ENCODE data around the gene CSK. TPM values are rescaled to one million over a fixed set of nuclear protein-coding genes. Genes with fewer than 3 reads are reported as not detected.

Gene CSK
- total and polyA plus RNA-seq, 2 donors (not counting 1 experiment from before 2014, with no cell fraction given): 325 to 651 TPM

DNA sequence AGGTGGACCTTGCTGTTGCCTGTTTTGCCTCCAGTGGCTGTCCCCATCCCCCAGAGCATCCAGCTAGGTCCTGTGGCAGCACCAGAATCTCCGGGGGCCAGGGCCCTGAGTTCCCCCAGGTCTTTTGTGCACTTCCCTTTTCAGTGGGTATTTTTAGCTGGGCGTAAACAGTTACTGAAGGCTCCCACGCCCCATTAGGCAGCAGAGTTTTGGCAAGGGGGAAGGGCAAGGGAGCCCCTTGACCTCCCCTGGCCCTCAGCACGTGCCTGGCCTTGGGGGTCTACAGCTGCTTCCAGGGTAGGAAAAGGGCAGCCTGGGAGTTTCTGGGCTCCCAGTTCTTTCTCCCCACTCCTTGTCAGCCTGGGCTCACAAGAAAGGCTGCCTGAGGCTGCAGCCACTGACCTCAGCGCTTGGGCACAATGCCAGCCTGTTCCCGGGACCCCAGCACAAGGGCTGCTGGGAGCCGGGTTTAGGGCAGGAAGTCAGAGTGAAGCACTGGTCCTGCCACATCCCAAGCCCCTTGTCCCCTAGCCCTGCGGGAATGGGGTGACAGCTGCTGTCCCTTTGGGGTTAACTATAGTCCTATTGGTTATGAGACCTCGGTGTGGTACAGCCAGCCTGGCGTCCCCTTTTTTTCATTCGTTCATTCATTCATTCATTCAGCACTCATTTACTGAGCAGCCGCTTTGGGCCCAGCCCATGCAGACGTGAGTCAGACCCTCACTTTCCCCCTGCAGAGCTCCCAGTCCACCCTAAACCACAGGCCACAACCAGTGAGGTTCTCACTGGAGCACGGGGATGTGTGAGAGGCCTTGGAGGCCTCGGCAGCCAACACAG is 8.4 kb downstream of the CSK start:
- CTCF ChIA-PET: interaction anchor here (0.7 to 37.1 kb wide), 4 partner anchors 4 to 326 kb away, joined by 3 to 2548 read pairs (median 1332); partner anchors contain the start of genes CSK and LMAN1L
- Mint-ChIP-seq H3K4me3 (peak overlapping the region; percentile 93), H3K9me3 (ENCODE audit: insufficient read depth) (no peaks in the 10 kb centered on the region), H3K27me3 (no peaks in the 10 kb centered on the region), H3K27ac (peak overlapping the region; percentile 99), H3K4me1 (peaks cover 97% of the 10 kb centered on the region)
- intact Hi-C loops (cut with micrococcal nuclease): no loop called here
- Histone ChIP-seq H3K79me2 (ENCODE audit: control insufficient read depth, insufficient read depth, low read length) (peaks cover 82% of the 10 kb centered on the region), H2AFZ (ENCODE audit: insufficient read depth, low read depth, low read length, poor library complexity, severe bottlenecking) (no peak overlapping the region), H3K9me3 (ENCODE audit: control extremely low read depth in 1 of 3, control insufficient read depth in 2 of 3, insufficient read depth in 1 of 3, low read length in 2 of 3) (no peaks in the 10 kb centered on the region), H3K27me3 (replicated peaks in 1 of 4; ENCODE audit: control extremely low read depth in 1 of 4, control insufficient read depth in 3 of 4, insufficient read depth in 4 of 4, low read length in 3 of 4) (no peaks in the 10 kb centered on the region), H3K4me1 (ENCODE audit: control insufficient read depth in 2 of 2, insufficient read depth in 2 of 2, low read length in 2 of 2) (peaks cover 82 to 99% of the 10 kb centered on the region in 2 donors), H3K27ac (ENCODE audit: low read length in 2 of 2) (peak overlapping the region; percentile 90 to 93), H3K4me2 (replicated peaks; ENCODE audit: low read depth, low read length, poor library complexity, severe bottlenecking) (peak overlapping the region; percentile 91), H4K20me1 (ENCODE audit: control insufficient read depth, insufficient read depth, low read length, poor library complexity, severe bottlenecking) (peaks cover 57% of the 10 kb centered on the region), H3K36me3 (replicated peaks in 1 of 2; ENCODE audit: control extremely low read depth in 1 of 2, control insufficient read depth in 1 of 2, extremely low read depth in 1 of 2, insufficient read depth in 2 of 2, low read length in 1 of 2) (peaks cover 0 to 46% of the 10 kb centered on the region in 2 experiments), H3K9ac (ENCODE audit: low read length) (peak overlapping the region; percentile 68), H3K4me3 (ENCODE audit: control extremely low read depth in 1 of 5, extremely low read depth in 1 of 5, insufficient read depth in 1 of 5, low read depth in 2 of 5, low read length in 4 of 5) (peak overlapping the region; percentile 46 to 81 (median 67))
- POLR2A ChIA-PET: interaction anchor here (0.7 to 15.8 kb wide), 6 partner anchors 7 to 665 kb away, joined by 3 to 572 read pairs (median 3); partner anchors contain the start of genes CSK and ULK3
- DNase-seq: peak; percentile 84
- WGBS (ENCODE audit: insufficient coverage): 1% methylated on average over 11 of the region's 15 CpGs
- TF ChIP-seq, protein P1, sequence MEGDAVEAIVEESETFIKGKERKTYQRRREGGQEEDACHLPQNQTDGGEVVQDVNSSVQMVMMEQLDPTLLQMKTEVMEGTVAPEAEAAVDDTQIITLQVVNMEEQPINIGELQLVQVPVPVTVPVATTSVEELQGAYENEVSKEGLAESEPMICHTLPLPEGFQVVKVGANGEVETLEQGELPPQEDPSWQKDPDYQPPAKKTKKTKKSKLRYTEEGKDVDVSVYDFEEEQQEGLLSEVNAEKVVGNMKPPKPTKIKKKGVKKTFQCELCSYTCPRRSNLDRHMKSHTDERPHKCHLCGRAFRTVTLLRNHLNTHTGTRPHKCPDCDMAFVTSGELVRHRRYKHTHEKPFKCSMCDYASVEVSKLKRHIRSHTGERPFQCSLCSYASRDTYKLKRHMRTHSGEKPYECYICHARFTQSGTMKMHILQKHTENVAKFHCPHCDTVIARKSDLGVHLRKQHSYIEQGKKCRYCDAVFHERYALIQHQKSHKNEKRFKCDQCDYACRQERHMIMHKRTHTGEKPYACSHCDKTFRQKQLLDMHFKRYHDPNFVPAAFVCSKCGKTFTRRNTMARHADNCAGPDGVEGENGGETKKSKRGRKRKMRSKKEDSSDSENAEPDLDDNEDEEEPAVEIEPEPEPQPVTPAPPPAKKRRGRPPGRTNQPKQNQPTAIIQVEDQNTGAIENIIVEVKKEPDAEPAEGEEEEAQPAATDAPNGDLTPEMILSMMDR (IDR thresholded peaks at IDR 0.05): no peak
- TF ChIP-seq EZH2 (IDR thresholded peaks at IDR 0.05; ENCODE audit: borderline replicate concordance, insufficient read depth, low read depth, low read length, poor library complexity, severe bottlenecking): no peak
- ATAC-seq (ENCODE audit: low read depth): peak; percentile 22

All from B cell (primary cell).